GM19035 (cell line): ENCODE results near the gene SART3.
A peak's percentile ranks its signal among the peaks of the same experiment; 100 is the strongest.

Experiments used
- ATAC-seq: cut with Tn5 transposase; IDR thresholded peaks from one replicate; pipeline ENCODE4 v1.9.1; 2021; ENCODE audit not compliant: unreplicated experiment

SART3 gene

DNA sequence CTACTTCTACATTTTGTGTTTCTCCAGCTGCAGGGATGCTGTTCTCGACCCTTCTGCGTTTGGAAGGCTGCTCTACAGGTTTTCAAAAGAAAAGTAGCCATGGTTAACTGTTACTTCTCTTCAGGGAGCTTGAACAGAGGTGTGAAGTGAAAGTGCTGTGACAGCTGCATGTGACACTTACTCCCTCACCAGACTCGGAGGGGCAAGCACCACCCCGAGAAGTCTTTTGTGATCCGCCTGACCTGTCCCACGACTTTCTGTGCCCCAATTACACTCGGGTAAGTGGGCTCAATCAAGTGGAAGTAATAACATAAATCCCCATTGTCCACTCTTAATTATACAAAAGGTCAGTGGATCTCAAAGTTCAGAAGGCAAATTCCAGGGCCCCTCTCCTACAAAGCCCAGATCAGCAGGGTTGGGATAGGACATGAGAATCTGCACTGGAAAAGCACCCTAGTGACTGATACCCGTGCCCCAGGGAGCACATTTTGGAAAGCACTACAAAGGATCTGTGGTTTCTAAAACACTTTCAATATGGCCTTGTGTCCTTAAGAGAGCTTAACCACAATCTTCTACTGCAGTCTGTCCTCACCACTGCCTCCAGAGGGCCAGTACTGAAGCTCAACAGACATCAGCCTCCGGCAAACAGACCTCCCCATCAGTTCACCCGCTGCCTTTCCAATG lies 34.3 kb downstream of the SART3 start:
- ATAC-seq: no peak

DNA sequence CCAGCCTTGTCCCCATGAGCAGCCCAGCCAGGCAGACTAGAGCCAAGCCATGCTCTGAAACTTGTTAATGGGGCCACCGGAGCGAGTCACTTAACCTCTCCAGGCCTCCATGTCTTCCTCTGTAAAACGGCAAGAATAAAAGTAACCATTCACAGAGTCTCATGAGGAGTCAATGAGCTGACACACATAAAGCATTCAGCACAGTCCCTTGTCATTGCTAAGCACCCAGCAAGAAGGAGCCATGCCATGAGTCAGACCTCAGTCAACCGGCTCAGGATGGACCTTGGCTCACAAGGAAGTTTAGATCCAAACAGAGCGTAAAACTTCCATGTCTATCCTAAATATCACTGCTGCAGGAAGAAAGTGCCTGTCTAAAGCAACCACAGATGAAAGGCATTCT lies 35.3 kb downstream of the SART3 start:
- ATAC-seq: no peak

DNA sequence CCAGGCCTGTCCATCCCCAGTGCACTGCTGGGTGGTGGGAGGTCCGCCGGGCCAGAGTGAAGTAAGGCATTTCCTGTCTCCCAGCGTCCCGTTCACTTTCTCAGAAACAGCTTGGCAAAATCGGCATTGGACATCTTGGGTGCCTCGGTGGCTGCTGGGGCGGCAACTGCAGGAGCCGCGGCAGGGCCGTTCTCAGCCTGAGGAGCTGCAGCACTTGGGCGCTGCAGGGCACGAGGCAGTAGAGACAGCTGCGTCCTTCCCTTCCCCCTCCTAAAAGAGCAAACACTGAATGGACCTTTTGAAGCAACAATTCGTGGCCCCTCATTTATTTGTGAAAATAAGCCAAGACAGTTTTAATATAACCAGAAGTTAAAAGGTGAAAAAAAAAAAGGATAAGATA lies 37.6 kb downstream of the SART3 start:
- no peak for ATAC-seq

DNA sequence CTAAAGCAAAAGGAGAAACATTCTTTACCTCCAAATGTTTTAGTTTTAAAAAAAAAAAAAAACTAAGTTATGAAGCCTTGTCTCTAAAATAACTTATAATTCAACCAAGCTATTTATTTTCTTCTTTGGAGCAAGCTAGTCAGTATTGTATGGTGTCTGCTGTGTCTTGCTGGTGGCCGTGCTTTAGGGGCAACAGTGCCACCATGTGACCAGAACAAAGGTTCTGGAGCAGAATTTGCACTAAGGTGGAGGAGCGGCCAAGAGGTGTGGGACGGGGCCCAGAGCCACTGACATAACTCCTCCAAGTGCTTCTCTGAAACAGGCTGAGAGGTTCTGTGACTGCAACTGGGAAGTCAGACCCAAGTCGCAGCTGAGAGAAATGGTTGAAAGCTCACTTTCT lies 41.4 kb downstream of the SART3 start:
- ATAC-seq: no peak

DNA sequence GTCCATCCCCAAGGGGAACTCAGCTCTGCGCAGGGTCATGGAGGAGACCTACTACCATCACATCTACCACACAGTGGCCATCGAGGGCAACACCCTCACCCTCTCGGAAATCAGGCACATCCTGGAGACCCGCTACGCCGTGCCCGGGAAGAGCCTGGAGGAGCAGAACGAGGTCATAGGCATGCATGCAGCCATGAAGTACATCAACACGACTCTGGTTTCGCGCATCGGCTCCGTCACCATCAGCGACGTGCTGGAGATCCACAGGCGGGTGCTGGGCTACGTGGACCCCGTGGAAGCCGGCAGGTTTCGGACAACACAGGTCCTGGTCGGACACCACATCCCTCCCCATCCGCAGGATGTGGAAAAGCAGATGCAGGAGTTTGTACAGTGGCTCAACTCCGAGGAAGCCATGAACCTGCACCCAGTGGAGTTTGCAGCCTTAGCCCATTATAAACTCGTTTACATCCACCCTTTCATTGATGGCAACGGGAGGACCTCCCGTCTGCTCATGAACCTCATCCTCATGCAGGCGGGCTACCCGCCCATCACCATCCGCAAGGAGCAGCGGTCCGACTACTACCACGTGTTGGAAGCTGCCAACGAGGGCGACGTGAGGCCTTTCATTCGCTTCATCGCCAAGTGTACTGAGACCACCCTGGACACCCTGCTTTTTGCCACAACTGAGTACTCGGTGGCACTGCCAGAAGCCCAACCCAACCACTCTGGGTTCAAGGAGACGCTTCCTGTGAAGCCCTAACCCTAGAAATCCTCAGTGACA lies 42.1 kb downstream of the SART3 start:
- ATAC-seq: no peak

DNA sequence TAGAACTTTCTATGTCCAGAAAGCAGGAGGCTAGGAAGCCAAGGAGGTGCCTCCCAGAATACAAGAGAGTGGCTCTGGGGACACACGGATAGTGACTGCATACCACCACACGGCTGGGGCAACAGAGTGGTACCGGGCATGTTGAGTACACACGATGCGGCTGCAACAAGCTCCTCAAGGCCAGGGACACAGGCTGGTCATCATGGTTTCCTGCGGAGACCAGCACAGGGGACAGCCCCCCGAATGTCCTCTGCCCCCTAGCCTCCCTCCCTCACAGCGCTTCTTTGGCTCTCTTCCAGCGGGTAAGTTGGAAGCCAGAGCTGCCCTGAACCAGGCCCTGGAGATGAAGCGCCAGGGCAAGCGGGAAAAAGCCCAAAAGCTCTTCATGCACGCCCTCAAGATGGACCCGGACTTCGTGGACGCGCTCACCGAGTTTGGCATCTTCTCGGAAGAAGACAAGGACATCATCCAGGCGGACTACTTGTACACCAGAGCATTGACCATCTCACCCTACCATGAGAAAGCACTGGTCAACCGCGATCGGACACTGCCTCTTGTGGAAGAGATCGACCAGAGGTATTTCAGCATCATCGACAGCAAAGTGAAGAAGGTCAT lies 42.8 kb downstream of the SART3 start:
- no peak for ATAC-seq

DNA sequence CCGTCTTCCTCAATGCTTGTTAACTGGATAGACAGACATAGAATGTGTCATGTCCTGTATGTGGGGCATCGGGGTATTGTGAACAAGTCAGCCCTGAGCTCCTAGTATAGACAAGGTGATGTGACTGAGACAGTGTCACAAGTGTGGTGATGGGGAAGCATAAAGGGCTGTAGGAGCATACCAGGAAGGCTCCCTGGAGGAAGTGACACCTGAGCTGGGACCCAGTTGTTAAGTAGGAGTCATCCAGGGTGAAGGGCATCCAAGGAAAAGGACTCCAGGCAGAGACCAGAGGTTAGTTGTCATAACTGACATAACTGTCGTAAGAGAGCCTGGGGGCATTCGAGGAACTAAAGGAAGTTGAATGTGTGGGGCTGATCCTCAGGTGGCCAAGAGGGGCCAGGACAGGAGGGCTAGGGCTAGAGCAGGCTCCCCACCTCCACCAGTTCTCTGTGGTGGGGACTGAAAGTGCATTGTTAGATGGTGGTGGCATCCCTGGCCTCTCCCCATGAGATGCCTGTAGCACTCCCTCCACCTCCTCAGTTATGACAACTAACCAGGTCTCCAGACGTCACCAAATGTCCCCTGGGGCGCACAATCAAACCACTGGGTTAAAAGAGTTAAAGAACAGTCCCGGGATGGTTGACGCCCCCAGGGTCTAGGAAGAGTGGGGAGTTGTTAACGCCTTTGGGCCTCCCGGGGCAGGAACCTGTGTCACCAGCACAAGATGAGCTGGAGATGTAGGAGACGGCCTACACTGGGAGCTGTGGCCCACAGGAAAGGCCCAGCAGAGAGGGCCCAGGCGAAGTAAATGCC lies 43.5 kb downstream of the SART3 start:
- no peak for ATAC-seq

DNA sequence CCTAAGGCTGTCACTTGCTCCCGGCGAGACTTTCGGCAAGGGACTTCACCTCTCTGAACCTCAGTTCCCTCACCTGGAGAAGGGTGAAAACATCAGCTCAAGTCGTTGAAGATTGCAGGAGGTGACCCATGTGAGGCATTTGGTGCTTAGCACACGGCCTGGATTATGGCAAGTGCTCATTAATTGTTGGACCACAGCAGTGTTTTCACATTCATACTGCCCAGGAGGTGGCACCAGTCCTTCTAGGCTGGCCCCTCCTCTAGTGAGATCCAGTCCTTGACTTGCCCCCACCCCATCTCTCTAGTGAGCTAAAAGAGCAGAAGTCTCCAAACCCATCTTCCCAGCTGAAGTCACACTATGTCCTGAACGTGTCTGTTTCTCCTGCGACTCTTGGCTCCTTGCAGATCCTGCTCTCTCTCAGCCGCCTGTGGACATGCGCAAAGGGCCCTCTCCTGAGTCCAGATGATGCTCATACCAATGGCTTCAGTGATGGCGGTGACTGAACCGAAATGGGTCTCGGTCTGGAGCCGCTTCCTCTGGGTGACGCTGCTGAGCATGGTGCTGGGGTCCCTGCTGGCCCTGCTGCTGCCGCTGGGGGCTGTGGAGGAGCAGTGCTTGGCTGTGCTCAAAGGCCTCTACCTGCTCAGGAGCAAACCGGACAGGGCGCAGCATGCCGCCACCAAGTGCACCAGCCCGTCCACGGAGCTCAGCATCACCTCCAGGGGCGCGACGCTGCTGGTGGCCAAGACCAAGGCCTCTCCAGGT lies 44.3 kb downstream of the SART3 start:
- no peak for ATAC-seq

DNA sequence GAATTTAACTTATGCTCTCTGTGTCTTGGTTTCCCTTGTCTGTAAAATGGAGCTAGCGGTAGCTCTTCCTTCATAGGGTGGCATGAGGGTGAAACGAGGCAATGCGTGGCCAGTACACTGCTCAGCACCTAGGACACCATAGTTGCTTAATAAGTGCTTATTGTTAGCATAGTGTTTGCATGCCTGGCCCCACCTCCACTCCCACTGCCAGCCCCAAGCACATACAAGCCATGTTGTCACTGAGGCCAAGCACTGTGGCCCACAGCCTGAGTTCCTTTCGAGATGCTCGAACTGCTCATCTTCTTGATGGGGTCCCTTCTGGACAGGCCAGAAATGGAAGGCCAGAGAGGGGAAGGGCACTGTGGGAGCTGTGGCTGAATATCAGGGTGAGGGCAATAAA lies 45.1 kb downstream of the SART3 start:
- no peak for ATAC-seq

DNA sequence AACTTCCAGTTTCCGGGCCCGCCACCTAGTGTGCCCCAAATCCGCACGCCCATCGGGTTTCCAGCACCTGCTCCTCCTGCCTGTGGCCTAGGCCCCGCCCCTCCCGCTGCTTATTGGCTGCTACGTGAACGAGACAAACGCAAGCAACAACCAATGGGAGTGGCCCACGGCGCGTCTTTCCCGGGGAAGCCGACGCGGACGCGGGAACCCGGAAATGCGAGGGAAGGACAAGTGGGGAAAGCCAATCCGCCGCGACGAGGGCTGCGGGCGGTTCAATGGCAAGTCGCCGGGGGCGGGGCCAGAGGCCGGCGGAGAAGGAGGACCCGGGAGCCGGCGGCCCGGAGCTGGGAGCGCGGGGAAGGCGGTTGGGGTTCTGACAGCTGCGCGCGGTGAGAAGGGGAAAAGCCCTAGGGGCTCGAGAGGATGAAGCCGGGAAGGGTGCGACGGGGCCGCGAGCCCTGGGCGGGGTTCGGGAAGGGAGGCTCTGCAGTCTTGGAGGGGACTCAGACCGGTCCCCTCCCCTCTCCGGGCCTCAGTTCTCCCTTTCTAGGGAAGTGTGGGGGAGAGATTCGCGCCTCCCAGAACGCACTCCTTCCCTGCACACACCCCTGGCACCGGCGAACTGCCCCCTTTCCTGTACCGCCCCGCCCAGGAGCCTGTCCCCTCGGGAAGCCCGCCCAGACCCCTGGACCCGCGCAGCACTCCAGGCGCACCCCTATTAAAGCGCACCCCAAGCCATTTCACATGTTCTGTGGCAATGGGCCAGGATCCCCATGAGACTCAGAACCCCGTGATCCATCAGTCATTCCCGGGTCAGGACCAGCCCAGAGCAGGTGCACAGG lies 45.8 kb downstream of the SART3 start, which contains the start of gene FICD:
Gene FICD (plus strand): TSS at position 305 of the 842 bp plus-strand sequence. CDS start 1,696 bp downstream, outside the sequence.
- peak; percentile 82 for ATAC-seq

GRCh38 chr12:108514468-108514972 lies 46.5 kb downstream of the SART3 start:
- peak; percentile 7 for ATAC-seq

- ATAC-seq: no peak
Measured at GRCh38 chr12:108511633-108512540, 49.1 kb downstream of the SART3 start.

- no peak for ATAC-seq
Measured at GRCh38 chr12:108510836-108511235, 50.1 kb downstream of the SART3 start.

GRCh38 chr12:108509806-108510205 lies 51.2 kb downstream of the SART3 start:
- ATAC-seq: no peak

GRCh38 chr12:108507971-108508642 lies 52.9 kb downstream of the SART3 start:
- no peak for ATAC-seq

GRCh38 chr12:108505129-108505528 lies 55.8 kb downstream of the SART3 start:
- ATAC-seq: no peak

GRCh38 chr12:108502922-108503321 lies 58.1 kb downstream of the SART3 start:
- no peak for ATAC-seq

DNA sequence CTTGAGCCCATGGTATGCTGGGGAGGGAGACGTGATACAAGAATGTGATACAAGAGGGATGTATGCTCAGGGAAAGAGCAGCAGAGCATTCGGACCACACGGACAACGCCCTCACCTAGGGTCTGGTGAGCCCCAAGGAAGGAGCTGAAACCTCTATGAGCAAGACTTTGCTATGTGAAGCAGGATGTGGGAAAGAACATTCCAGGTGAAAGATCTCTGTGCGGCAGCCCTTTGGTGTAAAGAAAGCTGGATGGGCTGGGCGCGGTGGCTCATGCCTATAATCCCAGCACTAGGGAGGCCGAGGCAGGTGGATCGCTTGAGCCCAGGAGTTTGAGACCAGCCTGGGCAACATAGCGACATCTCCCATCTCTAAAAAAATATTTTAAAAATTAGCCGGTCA lies 62.8 kb downstream of the SART3 start:
- ATAC-seq: no peak
